Endothelial cell of umbilical vein (primary cell): ENCODE data around the gene NRDE2. TPM values are rescaled to one million over a fixed set of nuclear protein-coding genes. Genes with fewer than 3 reads are reported as not detected.

Experiments
- BruUV-seq: library from RNA; stranded (reverse); fragments of 400-500 nt; replicated peaks from 2 replicates; lab custom pipeline; 2021; lab: Mats Ljungman, UMichigan
- CTCF ChIA-PET: fragments of 300-600, 350-600 bp; sonication (Branson Sonifier 250); formaldehyde crosslinking; loops from one replicate; lab custom pipeline; 2021; ENCODE audit warnings: antibody characterized with exemption, inconsistent platforms; lab: Charles Lee
- POLR2A ChIA-PET: fragments of 300-600, 350-600 bp; sonication (Branson Sonifier 250); formaldehyde crosslinking; loops from one replicate; lab custom pipeline; 2021; ENCODE audit warnings: antibody characterized with exemption, inconsistent platforms; lab: Charles Lee
- DNase-seq: peaks from one replicate; pipeline ENCODE4 v3.0.0-alpha.2; 2011; ENCODE audit warnings: low read depth, low spot score
- FAIRE-seq: peaks from 2 replicates; lab custom pipeline; 2011; peaks lifted over from hg19 to GRCh38; lab: Jason Lieb, UNC
- H2AFZ ChIP-seq: 2 replicates; pipeline ENCODE4 v1.6.0; 2012; ENCODE audit warnings: low read depth, low read length, control low read depth, inconsistent platforms
- H3K27ac ChIP-seq: 2 replicates; pipeline ENCODE4 v1.5.1; 2011; ENCODE audit warnings: low read depth, mild to moderate bottlenecking, control low read depth, low read length, moderate library complexity; ENCODE audit not compliant: insufficient read depth
- H3K27me3 ChIP-seq, 2 experiments: 2 replicates each; pipeline versions ENCODE4 v1.6.0 to v1.6.1; 2011; ENCODE audit warnings: low read length in 2 of 2, mixed read lengths in 1 of 2; ENCODE audit not compliant: control insufficient read depth in 2 of 2, insufficient read depth in 2 of 2
- H3K36me3 ChIP-seq, 2 experiments: 2 replicates in 1 of 2; 3 replicates in 1 of 2; pipeline ENCODE4 v1.5.1; 2011; ENCODE audit warnings: low read length in 2 of 2, mild to moderate bottlenecking in 1 of 2, moderate library complexity in 1 of 2; ENCODE audit not compliant: control insufficient read depth in 2 of 2, insufficient read depth in 2 of 2; ENCODE audit errors: extremely low read depth in 1 of 2
- H3K4me1 ChIP-seq: 3 replicates; pipeline ENCODE4 v1.5.1; 2011; ENCODE audit warnings: mild to moderate bottlenecking, low read length; ENCODE audit not compliant: control insufficient read depth, insufficient read depth; ENCODE audit errors: extremely low read depth
- H3K4me2 ChIP-seq: 2 replicates; pipeline ENCODE4 v1.6.1; 2011; ENCODE audit warnings: low read length, control low read depth, mixed read lengths; ENCODE audit not compliant: insufficient read depth
- H3K4me3 ChIP-seq, 3 experiments: fragments of 200-600 bp in 1 of 3; sonication (generic), shearing (Covaris generic) in 1 of 3; replicated peaks in 1 of 3; 2 replicates each; pipeline ENCODE4 v1.5.1; 2011 to 2016; ENCODE audit warnings: control low read depth in 3 of 3, low read length in 3 of 3, mild to moderate bottlenecking in 2 of 3, inconsistent platforms in 1 of 3, low read depth in 1 of 3, moderate library complexity in 1 of 3; ENCODE audit not compliant: insufficient read depth in 1 of 3
- H3K79me2 ChIP-seq: 2 replicates; pipeline ENCODE4 v1.6.0; 2012; ENCODE audit warnings: low read length, inconsistent platforms; ENCODE audit not compliant: control insufficient read depth, insufficient read depth
- H3K9ac ChIP-seq: replicated peaks from 2 replicates; pipeline ENCODE3; 2011; ENCODE audit warnings: low read length, control low read depth; ENCODE audit not compliant: insufficient read depth; ENCODE audit errors: extremely low read depth
- H3K9me1 ChIP-seq: replicated peaks from 3 replicates; pipeline ENCODE4 v1.6.0; 2011; ENCODE audit warnings: mild to moderate bottlenecking, low read length; ENCODE audit not compliant: control insufficient read depth, insufficient read depth; ENCODE audit errors: extremely low read depth
- H3K9me3 ChIP-seq: replicated peaks from 2 replicates; pipeline ENCODE4 v1.5.1; 2012; ENCODE audit warnings: low read length, inconsistent platforms; ENCODE audit not compliant: control insufficient read depth, insufficient read depth
- H4K20me1 ChIP-seq: replicated peaks from 2 replicates; pipeline ENCODE3; 2011; ENCODE audit warnings: mild to moderate bottlenecking, low read length; ENCODE audit not compliant: control insufficient read depth, insufficient read depth; ENCODE audit errors: extremely low read depth
- CTCF ChIP-seq, 2 donors: IDR thresholded peaks; 1 replicate in 1 of 2; 2 replicates in 1 of 2; pipeline ENCODE4 v1.5.1; 2011; ENCODE audit warnings: low read length in 2 of 2, mild to moderate bottlenecking in 2 of 2, moderate library complexity in 2 of 2, control low read depth in 1 of 2, inconsistent platforms in 1 of 2, low read depth in 1 of 2; ENCODE audit not compliant: insufficient read depth in 1 of 2; ENCODE audit errors: extremely low read depth in 1 of 2
- EZH2 ChIP-seq: IDR thresholded peaks from 2 replicates; pipeline ENCODE4 v1.6.1; 2012; ENCODE audit warnings: borderline replicate concordance, low read depth, mild to moderate bottlenecking, moderate library complexity, low read length, inconsistent platforms; ENCODE audit not compliant: severe bottlenecking
- FOS ChIP-seq: IDR thresholded peaks from 2 replicates; pipeline ENCODE4 v1.6.1; 2011; ENCODE audit warnings: mild to moderate bottlenecking, low read length, moderate library complexity, borderline replicate concordance; ENCODE audit not compliant: insufficient read depth
- GATA2 ChIP-seq: IDR thresholded peaks from 2 replicates; pipeline ENCODE4 v1.7.0; 2011; ENCODE audit warnings: low read depth, mild to moderate bottlenecking, moderate library complexity, mixed read lengths, low read length; ENCODE audit not compliant: insufficient read length, insufficient read depth
- MAX ChIP-seq: IDR thresholded peaks from 2 replicates; pipeline ENCODE4 v1.6.1; 2011; ENCODE audit not compliant: insufficient read depth, insufficient read length
- MYC ChIP-seq: IDR thresholded peaks from one replicate; pipeline ENCODE4 v1.6.1; 2011; ENCODE audit warnings: mild to moderate bottlenecking, low read depth, low read length
- POLR2AphosphoS5 ChIP-seq: IDR thresholded peaks from 2 replicates; pipeline ENCODE4 v1.6.1; 2012; ENCODE audit warnings: low read depth, mild to moderate bottlenecking, control low read depth, low read length, moderate library complexity; ENCODE audit not compliant: insufficient read depth
- dilution Hi-C: fragments of 300-500 bp; cut with MboI; formaldehyde crosslinking; loops from one replicate; pipeline ENCODE4 v1.15.0; 2019; ENCODE audit warnings: low sequenced_read_pairs; ENCODE audit not compliant: extremely low pct_ligation_motif_present
- intact Hi-C: fragments of 100-400 bp; cut with micrococcal nuclease; formaldehyde crosslinking; loops from one replicate; pipeline ENCODE4 v1.10.0; 2022
- polyA plus RNA-seq, 4 experiments: library from polyadenylated mRNA; depleted of rRNA in 3 of 4; stranded (reverse) in 3 of 4; unstranded in 1 of 4; fragments of >200 nt; gene quantifications; 2 replicates each; pipeline versions ENCODE4 v1.2.1 to v1.2.3, GENCODE V29; 2011 to 2012; ENCODE audit warnings: missing spikeins in 1 of 4
- total RNA-seq: library from RNA; stranded (reverse); gene quantifications from 2 replicates; pipeline ENCODE4 v1.2.3, GENCODE V29; 2021

Gene NRDE2
- total and polyA plus RNA-seq, 2 donors (not counting 3 experiments of a cell fraction or from before 2014, with no cell fraction given) = 8.5 to 22.1 TPM

- no peak for TF ChIP-seq EZH2
- no peak for TF ChIP-seq FOS
- no peak for TF ChIP-seq MYC
- no peak for TF ChIP-seq CTCF (IDR thresholded peaks at IDR 0.05; ENCODE audit: extremely low read depth in 1 of 2, insufficient read depth in 1 of 2, low read depth in 1 of 2, low read length in 2 of 2)
- no peak for TF ChIP-seq MAX
- TF ChIP-seq POLR2AphosphoS5 = no peak
- TF ChIP-seq GATA2 = no peak
- Histone ChIP-seq H3K4me3 (no peak overlapping the region), H4K20me1 (no peaks in the 10 kb centered on the region), H3K79me2 (no peaks in the 10 kb centered on the region), H3K4me2 (no peak overlapping the region), H3K27ac (no peak overlapping the region), H3K36me3 (no peaks in the 10 kb centered on the region), H3K27me3 (peaks cover 3 to 5% of the 10 kb centered on the region in 2 experiments), H2AFZ (no peak overlapping the region), H3K9ac (no peak overlapping the region), H3K4me1 (no peaks in the 10 kb centered on the region), H3K9me3 (no peaks in the 10 kb centered on the region), H3K9me1 (no peaks in the 10 kb centered on the region)
- FAIRE-seq = no peak
- no TSS peak for BruUV-seq
- intact Hi-C loops (no loop called here), dilution Hi-C loops (no loop called here)
- no peak for DNase-seq
- POLR2A ChIA-PET = no interaction called here
- CTCF ChIA-PET = interaction anchor here (0.8 to 1.7 kb wide), 3 partner anchors 11 to 413 kb away, joined by 3 to 4 read pairs (median 4); no protein-coding TSS in a partner anchor
Observed at GRCh38 chr14:90345239-90345557, 13.5 kb upstream of the NRDE2 start.
